ENCODE measurements around the gene MBOAT7.
"Not testable (repeated sequence)": the region's sequence is repeated elsewhere in the genome, so short reads cannot be mapped to it uniquely, and the experiment has no call there.

Gene MBOAT7

GRCh38 chr19:54189145-54189734 is at the start of gene MBOAT7:
MBOAT7 (minus strand) TSS chr19:54189580; CDS start chr19:54188508, 1,072 bp downstream.
- no peak for DNase-seq

GRCh38 chr19:54233941-54234340 is 44.6 kb upstream of the MBOAT7 start:
- DNase-seq = no peak

GRCh38 chr19:54231077-54231931 is 41.9 kb upstream of the MBOAT7 start:
- DNase-seq = peak; percentile 63

GRCh38 chr19:54230031-54230430 is 40.7 kb upstream of the MBOAT7 start:
- DNase-seq = no peak

- DNase-seq = no peak
These were observed 39.8 kb upstream of the MBOAT7 start for GRCh38 chr19:54229146-54229545.

- DNase-seq = not testable (repeated sequence)
These were observed 35.2 kb upstream of the MBOAT7 start for GRCh38 chr19:54224619-54225018.

- DNase-seq = not testable (repeated sequence)
These were observed 34.5 kb upstream of the MBOAT7 start for GRCh38 chr19:54223937-54224281.

- DNase-seq = not testable (repeated sequence)
These were observed 34.0 kb upstream of the MBOAT7 start for GRCh38 chr19:54223277-54223936.

- DNase-seq = not testable (repeated sequence)
These were observed 33.3 kb upstream of the MBOAT7 start, which contains the start of gene LILRB3 for GRCh38 chr19:54222474-54223276. LILRB3 (minus strand) TSS chr19:54223007; CDS start chr19:54222976, 31 bp downstream.

GRCh38 chr19:54221947-54222346 is 32.6 kb upstream of the MBOAT7 start:
- not testable (repeated sequence) for DNase-seq

GRCh38 chr19:54219702-54220101 is 30.3 kb upstream of the MBOAT7 start:
- DNase-seq = not testable (repeated sequence)

GRCh38 chr19:54218960-54219661 is 29.7 kb upstream of the MBOAT7 start:
- DNase-seq = no peak

- DNase-seq = no peak
These were observed 28.9 kb upstream of the MBOAT7 start for GRCh38 chr19:54218259-54218658.

GRCh38 chr19:54217517-54218247 is 28.3 kb upstream of the MBOAT7 start:
- not testable (repeated sequence) for DNase-seq

- no peak for DNase-seq
These were observed 27.5 kb upstream of the MBOAT7 start for GRCh38 chr19:54216869-54217268.

GRCh38 chr19:54214734-54215133 is 25.4 kb upstream of the MBOAT7 start:
- not testable (repeated sequence) for DNase-seq

GRCh38 chr19:54214217-54214616 is 24.8 kb upstream of the MBOAT7 start:
- DNase-seq = not testable (repeated sequence)

GRCh38 chr19:54211235-54211634 is 21.9 kb upstream of the MBOAT7 start:
- no peak for DNase-seq

- DNase-seq = peak; percentile 87
These were observed 20.6 kb upstream of the MBOAT7 start for GRCh38 chr19:54209811-54210494.

- DNase-seq = no peak
These were observed 19.9 kb upstream of the MBOAT7 start for GRCh38 chr19:54209058-54209810.
